Activated CD8-positive, alpha-beta memory T cell treated with anti-CD3 and anti-CD28 coated beads, Interleukin-2, amount 50 U/mL, for 4 hours (primary cell): ENCODE measurements around the gene ACOXL.

Source experiments
- DNase-seq: peaks from one replicate; pipeline ENCODE4 v3.0.0-alpha.2; 2020

ACOXL gene

DNA sequence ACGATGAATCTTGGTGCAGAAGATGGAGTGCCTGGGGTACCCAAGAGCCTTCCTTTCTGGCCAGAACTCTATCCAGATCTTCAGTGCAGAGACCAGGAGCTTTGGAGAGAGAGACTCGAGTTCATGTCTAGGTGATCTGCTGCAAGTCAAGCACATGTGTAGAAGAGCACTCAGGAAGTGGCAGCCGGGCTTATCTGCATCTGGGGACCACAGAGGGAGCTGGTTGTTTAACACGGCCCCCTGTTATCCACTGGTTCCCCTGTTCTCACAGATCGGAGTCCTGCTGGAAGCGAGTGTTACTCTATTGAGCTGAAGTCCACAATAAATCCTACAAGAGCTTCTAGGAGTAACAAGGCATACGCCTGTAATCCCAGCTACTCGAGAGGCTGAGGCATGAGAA lies 128.3 kb downstream of the ACOXL start:
- no peak for DNase-seq

DNA sequence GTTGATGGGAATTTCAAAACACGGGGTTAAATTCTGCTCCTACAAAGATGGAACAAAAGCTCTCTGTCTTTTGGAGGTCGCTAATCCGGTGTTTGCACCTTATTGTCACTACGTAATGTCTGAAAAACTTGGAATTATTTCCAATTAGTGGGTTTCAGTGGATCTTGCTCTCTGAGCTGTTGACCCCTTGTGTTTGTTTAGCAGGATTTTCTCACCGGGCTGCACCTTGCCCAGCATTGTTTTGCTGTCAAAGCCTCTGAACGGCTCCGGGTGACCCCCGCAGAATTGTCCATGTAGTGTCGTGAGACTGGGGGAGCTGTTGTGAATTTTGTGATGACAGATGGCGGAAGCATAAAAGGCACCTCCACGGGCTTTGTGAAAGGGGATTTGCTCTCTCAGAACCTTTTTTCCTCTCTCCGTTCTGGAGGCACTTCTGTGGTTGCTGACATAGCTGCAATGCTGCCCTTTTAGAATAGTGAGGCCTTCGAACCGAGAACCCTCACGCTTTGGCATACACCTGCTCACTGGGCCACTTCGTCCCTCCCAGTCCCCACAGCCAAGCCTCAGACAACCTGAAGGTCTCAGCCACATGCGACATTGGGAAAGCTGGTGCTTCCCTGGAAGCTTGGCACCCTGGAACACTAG lies 129.4 kb downstream of the ACOXL start:
- DNase-seq, result no peak

DNA sequence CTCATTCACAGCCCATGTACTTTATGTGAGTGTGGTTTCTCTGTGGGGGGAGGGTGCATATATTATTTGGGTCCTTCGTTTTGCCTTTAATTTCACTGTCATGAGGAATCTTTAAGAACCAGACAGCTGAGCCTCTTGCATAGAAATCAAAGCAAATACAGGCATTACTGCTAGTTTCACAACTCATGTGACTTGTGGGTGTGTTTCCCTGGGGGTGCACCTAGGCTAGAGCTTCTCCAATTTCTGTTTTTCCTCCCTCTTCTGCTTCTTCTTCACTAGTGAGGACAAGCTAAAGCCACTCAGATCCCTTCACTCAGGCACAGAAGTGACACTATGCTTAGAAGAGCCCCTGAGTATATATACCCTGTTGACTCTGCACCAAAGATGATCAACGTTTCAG lies 131.4 kb downstream of the ACOXL start:
- DNase-seq, result no peak

DNA sequence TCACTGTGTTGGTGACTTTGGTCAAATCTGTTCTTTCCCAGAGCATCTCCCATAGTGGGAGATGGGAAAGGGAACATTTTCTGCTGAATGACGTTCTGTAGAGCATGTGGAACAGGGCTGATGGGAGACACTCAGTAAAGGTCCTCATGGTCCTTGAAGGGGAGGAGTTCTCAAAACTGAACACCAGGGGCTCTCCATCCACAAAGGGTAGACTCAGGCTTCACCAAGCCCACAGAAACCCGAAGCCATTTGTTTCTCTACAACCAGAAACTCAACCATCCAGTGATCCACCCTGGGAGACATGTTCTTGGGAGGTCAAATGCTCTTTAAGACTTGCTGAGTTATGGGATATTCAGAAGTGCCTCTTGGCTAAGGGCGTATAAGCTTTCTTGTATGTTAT lies 131.8 kb downstream of the ACOXL start:
- DNase-seq, result no peak

GRCh38 chr2:110864731-110865130 lies 132.4 kb downstream of the ACOXL start:
- DNase-seq, result no peak

- no peak for DNase-seq
Observed at GRCh38 chr2:110865188-110865587, 132.8 kb downstream of the ACOXL start.

GRCh38 chr2:110866045-110866444 lies 133.7 kb downstream of the ACOXL start:
- DNase-seq, result no peak

GRCh38 chr2:110866466-110866865 lies 134.1 kb downstream of the ACOXL start:
- DNase-seq, result no peak

DNA sequence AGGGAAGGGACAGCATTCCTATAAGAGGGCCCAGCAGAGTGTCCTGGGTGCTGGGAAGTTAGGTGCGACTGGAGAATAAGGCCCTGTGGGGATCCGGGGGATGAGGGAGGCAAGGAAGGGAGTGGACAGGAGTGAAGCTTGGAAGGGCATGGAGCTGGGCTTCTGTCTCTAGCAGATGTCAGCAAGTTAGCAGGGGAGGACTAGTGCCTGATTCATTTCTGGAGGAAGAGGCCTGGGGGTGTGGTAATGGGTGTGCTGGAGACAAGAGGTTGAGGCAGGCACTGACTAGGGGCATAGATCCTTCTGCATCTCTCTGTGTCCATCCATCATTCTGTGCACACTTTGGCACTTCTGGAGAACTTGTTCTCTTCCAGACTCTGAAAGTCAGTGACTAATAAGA lies 134.7 kb downstream of the ACOXL start:
- DNase-seq, result no peak

- DNase-seq, result no peak
Observed at GRCh38 chr2:110868971-110869370, 136.6 kb downstream of the ACOXL start.

GRCh38 chr2:110869472-110870446 lies 137.4 kb downstream of the ACOXL start:
- no peak for DNase-seq

DNA sequence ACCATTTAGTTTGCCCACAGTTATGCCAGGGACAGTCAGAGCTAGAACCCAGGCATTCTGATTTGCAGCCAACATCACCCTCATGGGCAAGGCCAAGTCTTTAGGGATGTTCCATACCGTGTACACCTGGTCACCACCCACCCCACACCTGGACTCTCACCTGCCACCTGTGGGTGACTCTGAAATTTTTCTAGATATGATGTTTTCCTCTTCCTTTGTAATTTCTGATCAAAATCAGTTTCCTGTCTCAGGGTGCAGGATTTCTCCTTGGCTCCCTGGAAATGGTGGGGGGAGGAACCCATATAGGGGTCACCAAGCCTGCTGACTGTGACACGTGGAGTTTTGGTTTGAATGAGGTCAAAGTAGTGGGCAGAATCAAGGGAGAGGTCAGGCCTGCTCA lies 138.2 kb downstream of the ACOXL start:
- DNase-seq, result no peak

- DNase-seq, result no peak
Observed at GRCh38 chr2:110871637-110872036, 139.3 kb downstream of the ACOXL start.

DNA sequence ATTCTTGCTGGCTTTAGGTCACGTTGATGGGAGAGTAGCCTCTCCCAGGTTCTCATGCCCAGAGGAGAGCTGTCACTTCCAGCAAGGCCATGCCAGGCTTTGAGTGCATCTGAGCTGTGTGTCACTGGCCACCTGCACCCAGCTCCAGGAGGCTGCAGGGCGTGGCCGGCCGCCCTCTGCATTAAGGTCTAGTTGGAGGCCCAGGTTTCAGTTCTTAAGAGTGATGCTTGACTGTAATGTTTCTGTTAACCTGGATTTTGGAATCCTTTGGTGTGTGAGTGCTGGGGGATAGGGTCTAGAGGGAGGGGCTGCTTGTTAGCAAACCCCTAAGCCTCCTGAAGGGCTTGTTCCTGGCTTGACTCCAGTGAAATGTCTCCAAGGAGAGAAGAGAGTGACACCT lies 140.1 kb downstream of the ACOXL start:
- no peak for DNase-seq

DNA sequence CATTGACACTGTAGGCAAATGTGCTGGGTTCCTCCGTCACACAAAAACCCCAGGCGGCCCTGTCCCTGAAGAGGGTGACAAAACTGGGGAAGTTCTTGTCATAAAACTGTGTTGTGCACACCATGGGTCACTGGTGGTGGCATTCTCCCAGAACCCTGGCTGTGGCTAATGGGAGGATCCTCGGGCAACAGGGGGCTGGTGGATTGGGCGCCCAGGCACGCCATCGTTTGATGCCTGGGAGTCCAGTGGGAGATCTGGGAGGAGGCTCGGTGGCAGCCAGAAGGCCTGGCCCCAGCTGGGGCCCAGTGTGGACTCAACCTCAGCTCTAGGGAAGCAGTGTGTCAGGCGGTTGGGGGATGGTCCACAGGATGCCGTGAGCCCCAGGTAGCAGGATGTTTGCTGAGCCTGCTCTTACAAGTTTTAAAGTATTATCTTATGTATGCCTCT lies 140.7 kb downstream of the ACOXL start:
- no peak for DNase-seq

- DNase-seq, result no peak
Observed at GRCh38 chr2:110873597-110874452, 141.5 kb downstream of the ACOXL start.

GRCh38 chr2:110874453-110875383 lies 142.3 kb downstream of the ACOXL start:
- DNase-seq, result no peak

GRCh38 chr2:110875384-110875725 lies 143.0 kb downstream of the ACOXL start:
- no peak for DNase-seq

DNA sequence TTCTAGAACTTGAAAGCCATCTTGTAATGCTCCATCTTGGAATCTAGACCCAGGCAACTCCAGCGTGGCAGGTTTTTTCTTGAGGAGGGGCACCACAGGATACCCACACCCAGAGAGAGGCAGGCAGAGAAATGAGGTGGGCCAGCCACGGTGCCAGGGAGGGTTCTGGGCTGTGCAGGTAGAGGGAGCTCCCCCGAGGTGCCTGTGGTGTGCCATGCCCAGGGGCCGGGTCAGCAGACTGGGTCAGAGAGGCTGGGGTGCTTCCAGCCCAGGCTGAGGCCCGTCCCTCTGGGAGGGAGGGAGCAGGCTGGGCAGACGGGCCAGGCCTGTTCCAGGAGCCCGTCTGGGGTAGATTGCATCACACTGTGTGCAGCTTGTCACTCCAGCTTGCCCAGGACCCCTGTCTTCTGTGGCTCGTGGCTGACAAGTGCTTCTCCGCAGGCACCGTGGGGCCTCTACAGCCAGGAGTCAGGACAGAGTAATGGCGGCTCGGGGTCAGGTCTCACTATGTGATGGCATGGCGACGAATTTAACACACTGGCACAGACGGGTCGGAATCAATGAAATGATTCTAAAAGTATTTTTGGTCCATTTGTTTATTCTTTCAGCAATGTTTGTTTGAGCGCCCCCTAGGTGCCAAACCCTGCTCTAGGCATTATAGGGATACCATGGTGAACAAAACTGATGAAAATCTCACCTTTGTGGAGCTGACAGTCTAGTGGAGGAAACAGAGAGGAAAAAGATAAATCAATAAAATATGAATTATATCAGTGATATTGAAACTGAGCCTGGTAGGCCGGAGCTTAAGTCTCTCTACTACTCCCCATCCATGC lies 144.0 kb downstream of the ACOXL start:
- DNase-seq, result no peak

DNA sequence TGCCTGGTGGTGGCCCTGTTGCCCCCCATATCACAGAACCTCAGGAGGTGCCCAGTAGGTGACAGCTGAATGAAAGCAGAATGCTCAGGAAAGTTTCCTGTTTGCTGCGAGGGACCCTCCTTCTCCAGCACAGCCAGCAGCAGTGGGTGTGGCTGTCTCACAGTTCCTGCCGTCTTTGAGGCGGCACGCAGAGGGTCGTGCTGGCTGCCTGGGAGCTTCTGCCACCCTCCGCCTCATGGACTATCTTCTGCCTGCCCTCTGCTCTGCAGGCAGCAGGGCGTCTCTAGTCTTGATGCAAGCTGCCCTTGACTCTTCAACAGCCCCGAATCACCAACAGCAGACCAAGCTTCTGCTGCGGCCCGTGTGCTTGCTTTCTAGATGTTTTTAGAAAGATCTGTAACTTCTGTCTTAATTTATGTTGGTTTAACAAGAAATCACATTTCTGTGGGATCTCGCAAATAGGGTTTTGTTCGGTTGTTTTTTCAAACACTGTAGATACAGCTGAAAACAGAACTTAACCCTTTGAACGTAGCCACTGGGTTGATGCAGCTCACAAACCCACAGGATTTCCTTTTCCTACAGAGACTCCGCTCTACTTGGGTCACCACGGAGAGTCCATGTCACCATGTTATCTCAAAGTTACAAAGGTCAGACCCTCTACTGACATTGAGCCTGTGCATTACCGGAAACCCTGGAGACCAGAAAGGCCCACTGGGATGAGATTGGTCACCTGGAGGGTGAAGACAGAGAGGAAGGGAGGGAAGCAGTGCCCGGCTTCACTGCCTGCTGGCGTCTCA lies 144.9 kb downstream of the ACOXL start:
- no peak for DNase-seq
